ENCODE results near the gene CCDC34.

The CCDC34 gene, protein sequence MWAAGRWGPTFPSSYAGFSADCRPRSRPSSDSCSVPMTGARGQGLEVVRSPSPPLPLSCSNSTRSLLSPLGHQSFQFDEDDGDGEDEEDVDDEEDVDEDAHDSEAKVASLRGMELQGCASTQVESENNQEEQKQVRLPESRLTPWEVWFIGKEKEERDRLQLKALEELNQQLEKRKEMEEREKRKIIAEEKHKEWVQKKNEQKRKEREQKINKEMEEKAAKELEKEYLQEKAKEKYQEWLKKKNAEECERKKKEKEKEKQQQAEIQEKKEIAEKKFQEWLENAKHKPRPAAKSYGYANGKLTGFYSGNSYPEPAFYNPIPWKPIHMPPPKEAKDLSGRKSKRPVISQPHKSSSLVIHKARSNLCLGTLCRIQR

DNA sequence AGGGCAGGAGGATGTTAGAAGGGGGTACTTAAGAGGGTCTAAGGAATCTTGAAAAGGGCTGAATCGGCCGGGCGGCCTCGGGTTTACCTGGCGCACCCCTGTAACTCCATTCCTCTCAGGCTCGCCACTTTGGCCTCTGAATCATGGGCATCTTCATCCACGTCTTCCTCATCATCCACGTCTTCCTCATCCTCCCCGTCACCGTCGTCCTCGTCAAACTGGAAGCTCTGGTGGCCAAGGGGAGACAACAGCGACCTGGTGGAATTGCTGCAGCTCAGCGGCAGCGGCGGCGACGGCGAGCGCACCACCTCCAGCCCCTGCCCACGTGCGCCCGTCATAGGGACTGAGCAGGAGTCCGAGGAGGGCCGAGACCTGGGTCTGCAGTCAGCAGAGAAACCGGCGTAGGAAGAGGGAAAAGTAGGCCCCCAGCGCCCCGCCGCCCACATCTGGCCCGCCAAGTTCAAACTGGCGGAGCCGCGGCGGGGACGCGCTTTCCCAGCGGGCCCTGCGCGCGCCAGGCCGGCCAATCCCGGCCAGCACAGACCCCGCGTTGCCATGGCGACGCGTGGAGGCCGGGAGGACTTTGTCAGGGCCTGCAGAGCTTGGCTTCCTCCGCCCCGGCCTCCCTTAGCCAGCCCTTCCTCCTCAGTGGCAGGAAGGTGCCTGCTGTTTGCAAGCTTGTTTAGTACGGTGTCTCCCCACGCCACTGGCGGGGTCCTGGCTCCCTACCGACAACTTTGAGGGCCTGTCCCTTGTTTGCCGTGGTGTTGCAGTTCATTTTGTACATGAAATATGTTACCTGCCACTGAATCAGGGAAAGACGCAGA is at the start of gene CCDC34:
Gene CCDC34 (minus strand): TSS at position 467 of the 827 bp plus-strand sequence. CDS start 21 bp downstream, at position 446.
- DNase-seq: peak; percentile 89

GRCh38 chr11:27412192-27412691 is 49.2 kb upstream of the CCDC34 start:
- DNase-seq: no peak

DNA sequence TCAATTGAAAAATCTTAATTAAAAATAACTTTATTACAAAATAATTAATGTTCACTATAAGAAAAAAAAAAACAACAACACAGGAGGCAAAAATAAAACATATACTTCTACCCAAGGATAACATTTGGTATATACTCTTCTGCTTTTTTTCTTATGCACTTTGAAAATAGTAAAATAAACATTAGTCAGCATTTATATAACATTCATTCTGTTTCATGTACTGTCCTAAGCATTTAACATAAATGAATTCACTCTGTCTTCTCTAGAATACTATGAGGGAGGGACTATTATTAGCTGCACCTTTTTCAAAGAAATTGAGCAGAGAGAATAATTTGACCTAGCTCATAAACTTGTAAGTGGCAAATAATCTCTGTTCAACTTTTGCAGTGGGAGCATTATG is 48.3 kb upstream of the CCDC34 start:
- DNase-seq: no peak

DNA sequence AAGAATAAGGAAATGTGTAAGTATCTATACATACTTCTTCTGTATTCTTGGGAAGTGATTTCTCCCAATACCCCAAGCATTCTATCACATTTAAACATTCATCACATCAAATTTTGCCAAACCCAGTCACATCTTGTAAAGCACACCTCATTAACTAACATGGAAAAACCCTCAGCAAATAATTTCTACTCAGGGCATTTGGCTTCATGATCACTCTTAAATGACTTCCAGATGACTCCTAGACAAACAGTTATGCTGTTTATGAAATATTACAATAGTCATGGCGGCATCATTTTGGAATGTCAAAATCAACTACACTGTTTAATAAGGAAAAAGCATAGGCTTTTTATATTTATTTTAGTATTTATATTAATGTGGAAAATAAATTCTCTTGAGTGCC is 47.3 kb upstream of the CCDC34 start:
- no peak for DNase-seq

DNA sequence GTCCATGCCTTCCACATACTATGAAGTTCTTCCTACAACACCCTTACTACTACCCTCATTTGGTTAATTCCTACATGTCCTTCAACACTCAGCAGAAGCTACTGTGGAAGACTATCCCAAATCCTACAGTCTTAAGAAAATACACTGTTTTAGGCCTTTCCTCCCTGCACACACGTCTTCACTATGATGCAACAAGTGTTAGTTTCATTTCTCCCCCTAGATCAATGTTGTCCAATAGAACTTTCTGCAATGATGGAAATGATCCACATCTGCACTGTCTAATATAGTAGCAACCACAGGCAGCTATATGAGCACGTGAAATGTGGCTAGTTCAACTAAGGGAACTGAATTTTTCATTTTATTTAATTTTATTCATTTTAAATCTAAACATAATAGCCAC is 46.7 kb upstream of the CCDC34 start:
- no peak for DNase-seq

- DNase-seq: no peak
Observed at GRCh38 chr11:27409049-27409448, 46.0 kb upstream of the CCDC34 start.

- no peak for DNase-seq
Observed at GRCh38 chr11:27408246-27408800, 45.3 kb upstream of the CCDC34 start.

- DNase-seq: no peak
Observed at GRCh38 chr11:27406498-27407354, 43.7 kb upstream of the CCDC34 start.

DNA sequence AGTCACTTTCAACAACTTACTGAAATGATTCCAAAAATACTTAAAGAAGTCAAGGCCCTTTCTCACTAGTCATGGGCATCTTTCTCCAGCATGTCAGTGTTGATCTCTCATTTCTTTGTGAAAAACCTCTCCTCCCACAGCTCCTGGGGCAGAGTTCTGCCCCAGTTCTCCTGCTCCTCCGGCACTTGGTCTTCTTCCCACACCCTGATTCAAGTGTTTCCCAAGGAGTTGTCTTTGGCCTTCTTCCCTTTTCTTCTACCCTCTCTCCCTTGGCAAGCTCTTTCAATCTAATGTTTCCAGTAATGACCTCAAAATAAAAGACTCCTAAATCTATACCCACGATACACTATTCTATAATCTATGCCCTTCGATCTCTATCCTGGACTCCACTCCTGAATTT is 42.1 kb upstream of the CCDC34 start:
- DNase-seq: no peak

DNA sequence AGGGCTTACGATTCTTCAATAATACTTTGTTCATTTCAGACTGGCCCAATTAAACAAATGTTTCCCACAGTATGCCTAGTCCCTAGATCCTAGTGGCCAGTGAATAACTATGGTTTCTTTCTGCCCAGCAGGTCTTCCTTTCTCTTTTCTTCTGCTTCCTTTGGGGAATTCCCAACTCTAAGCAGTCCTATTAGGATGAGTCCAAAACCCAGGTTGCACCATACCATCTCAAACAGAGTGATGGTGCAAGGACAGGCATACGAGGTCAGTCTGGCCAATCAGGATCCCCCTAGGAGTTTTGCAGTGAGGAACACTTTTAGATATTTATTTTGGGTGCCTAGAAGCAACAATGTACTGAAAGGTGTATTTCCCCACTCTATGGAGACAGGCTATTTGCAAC is 41.4 kb upstream of the CCDC34 start:
- no peak for DNase-seq

DNA sequence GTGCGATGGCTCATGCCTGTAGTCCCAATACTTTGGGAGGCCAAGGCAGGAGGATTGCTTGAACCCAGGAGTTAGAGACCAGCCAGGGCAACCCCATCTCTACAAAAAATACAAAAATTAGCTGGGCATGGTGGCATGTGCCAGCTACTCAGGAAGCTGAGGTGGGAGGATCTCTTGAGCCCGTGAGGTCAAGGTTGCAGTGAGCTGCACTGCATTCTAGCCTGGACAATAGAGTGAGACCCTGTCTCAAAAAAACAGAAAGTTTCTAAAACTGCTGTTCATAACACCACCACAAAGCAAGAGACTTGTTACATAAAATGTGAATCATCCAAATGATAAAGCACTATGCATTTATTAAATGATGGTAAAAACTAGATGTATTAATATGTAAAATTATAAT is 40.2 kb upstream of the CCDC34 start:
- DNase-seq: no peak

- DNase-seq: no peak
Observed at GRCh38 chr11:27402450-27402849, 39.4 kb upstream of the CCDC34 start.

GRCh38 chr11:27401833-27402316 is 38.9 kb upstream of the CCDC34 start:
- no peak for DNase-seq

GRCh38 chr11:27401280-27401832 is 38.3 kb upstream of the CCDC34 start:
- DNase-seq: no peak

GRCh38 chr11:27398400-27398770 is 35.4 kb upstream of the CCDC34 start:
- no peak for DNase-seq

DNA sequence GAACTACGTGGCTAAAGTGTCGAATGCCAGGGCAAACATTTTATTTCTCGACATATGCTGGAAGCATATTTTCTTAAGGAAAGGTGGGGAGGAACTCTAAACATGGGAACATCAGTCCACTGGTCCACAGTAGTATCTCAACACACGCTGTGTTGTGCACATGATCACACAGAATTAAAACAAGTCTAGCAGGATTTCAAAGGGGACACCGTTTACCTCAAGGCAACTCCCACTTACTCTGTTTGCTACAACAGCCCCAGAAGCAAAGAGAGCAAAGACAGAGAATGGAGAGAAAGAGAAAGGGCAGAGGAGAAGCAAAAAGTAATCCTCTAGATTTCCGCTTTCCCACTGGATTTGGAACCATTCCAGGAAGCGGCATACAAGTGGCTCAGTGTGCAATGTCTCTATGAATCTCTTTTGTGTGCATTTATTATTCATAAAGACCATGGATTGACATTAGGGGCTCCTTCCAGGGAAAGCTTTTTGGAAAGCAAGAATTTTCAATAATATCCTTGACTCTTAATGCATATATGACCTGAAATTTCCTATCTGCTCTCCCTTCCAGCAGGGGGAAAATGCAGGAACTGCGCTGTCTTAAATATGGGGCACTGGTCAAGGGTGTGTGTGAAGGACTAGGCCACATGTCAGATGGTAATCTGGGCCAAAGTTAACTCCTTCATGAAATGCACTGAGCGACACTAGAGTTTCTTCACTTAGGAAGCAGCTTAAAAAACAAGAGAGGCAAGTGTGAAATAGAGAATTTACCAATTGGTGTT is 34.8 kb upstream of the CCDC34 start:
- no peak for DNase-seq

- no peak for DNase-seq
Observed at GRCh38 chr11:27396259-27396839, 33.3 kb upstream of the CCDC34 start.

GRCh38 chr11:27395556-27396258 is 32.7 kb upstream of the CCDC34 start:
- no peak for DNase-seq

DNA sequence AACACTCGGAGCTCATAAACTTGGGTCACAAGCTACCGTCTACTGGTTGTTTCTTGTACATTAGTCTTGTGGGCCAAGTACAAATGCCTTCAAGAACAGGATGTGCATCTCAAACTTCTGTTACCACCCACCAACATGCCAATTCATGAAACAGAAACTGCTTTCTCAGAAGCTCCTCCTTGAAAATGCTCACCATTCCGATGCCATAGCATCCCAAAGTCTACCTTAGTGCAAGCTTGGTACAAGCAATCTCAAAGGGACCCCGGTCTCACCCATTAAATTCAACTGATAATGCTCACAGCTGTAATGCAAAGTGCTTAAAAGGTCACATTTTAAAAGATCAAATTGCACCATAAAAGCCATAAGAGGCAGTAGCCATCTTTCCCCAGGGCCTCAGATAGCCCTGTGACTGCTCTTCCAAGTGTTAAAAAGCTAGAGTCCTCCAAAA is 31.8 kb upstream of the CCDC34 start:
- no peak for DNase-seq
